HG03280 (cell line): Measurements from ENCODE around the gene RECQL.
"Not testable (repeated sequence)": the region's sequence is repeated elsewhere in the genome, so short reads cannot be mapped to it uniquely, and the experiment has no call there.

Experiments used
- ATAC-seq: cut with Tn5 transposase; IDR thresholded peaks from one replicate; pipeline ENCODE4 v1.9.1; 2021; ENCODE audit warnings: mild to moderate bottlenecking, moderate library complexity; ENCODE audit not compliant: unreplicated experiment

The RECQL gene

GRCh38 chr12:21433525-21433924 is 67.9 kb downstream of the RECQL start:
- ATAC-seq = no peak

GRCh38 chr12:21429994-21430393 is 71.4 kb downstream of the RECQL start:
- ATAC-seq = no peak

- no peak for ATAC-seq
Measured at GRCh38 chr12:21428241-21428640, 73.2 kb downstream of the RECQL start.

GRCh38 chr12:21419009-21419699 is 82.3 kb downstream of the RECQL start:
- not testable (repeated sequence) for ATAC-seq
